ENCODE measurements around the gene SMOC2.
"Not testable (repeated sequence)": the region's sequence is repeated elsewhere in the genome, so short reads cannot be mapped to it uniquely, and the experiment has no call there.

Gene SMOC2

GRCh38 chr6:168524571-168525001, 83.6 kb downstream of the SMOC2 start:
- DNase-seq, result no peak

DNA sequence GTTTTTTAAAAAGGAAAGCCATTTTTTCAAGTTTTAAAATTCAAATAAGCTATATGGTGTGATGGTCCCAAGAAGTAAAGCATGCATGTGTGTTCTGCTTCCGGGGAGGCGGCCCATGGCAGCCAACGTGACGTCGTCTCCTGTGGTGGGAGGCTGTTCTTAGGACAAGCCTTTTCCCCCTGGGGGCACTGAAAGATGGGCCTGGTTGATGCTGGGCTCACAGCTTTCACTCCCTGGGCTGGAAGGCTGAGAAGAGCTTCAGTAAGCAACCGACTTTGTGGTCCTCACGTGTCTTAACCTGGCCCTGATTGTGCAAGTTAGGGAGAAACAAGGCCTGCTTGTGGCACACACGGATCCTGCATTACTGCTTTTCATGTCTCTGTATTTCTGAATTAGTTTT, 84.1 kb downstream of the SMOC2 start:
- DNase-seq, result no peak

GRCh38 chr6:168525926-168526630, 85.1 kb downstream of the SMOC2 start:
- DNase-seq, result no peak

DNA sequence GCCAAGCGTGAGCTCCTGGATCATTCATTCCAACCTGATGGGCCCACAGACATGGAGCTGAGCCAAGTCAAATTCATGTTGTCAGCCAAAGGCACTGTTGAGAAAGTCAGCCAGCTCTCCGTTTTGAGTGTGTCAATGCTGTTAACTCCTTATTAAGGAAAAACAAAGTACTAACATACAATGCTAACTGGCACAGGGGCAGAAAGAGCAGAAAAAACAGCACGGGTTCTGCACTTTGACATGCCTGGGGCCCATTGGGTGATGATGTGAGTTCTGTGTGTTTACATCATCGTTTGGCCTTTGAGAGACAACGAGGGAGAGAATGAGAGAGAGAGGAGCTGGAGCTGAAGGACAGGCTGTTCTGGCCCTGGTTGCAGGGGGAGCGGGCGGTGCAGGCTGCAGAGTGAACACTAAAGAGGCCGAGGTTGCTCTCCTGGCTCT, 85.9 kb downstream of the SMOC2 start:
- no peak for DNase-seq

DNA sequence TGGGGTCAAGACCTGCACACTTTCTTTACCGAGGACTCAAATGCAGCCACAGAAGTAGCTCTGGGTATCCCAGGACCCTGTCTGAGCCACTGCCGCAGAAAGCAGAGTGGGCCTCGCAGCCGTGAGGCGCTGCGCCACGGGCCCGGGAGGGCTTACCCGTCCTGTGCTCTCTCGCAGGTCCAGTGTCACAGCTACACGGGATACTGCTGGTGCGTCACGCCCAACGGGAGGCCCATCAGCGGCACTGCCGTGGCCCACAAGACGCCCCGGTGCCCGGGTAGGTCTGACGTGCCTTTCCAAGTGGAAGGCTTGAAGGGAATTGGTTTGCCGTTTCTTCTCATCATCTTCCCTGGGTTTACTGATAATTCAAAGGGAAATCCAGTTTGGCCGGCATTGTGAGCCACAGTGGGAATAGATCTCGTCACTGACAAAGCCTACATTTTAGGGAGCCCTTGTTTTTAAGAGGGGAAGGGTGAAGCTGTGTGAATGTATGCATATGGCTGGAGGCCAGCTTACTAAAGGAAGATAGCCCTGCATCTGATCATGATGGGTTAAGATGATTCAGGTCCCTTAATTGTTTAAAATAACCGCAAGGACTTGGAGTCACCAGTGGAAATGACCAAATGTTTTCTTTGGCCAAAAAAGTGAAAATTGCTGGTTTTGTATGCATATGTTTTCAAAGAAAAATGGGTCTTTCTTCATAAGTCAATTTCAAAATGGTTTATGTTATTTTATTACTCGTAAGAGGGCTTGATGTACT, 86.6 kb downstream of the SMOC2 start:
- no peak for DNase-seq

- DNase-seq, result no peak
Measured at GRCh38 chr6:168528474-168529095, 87.6 kb downstream of the SMOC2 start.

- no peak for DNase-seq
Measured at GRCh38 chr6:168529214-168529613, 88.2 kb downstream of the SMOC2 start.

GRCh38 chr6:168530653-168531071, 89.7 kb downstream of the SMOC2 start:
- no peak for DNase-seq

DNA sequence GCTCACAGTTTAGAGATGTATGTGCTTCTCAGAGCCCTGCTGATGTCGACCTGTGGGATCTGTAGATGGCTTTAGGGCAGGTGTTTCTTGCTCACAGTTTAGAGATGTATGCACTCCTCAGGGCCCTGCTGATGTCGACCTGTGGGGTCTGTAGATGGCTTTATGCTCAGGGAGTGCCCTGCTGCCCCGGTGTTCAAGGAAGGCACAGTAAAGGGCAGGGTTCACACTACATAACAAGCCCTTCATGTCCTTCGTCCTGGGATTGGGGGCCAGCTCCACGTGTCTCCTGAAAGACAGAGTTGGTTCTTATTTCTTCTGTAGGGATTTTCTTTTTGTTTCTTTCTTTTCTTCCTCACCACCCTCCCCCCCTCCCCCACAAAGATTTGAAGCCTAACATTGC, 91.1 kb downstream of the SMOC2 start:
- no peak for DNase-seq

DNA sequence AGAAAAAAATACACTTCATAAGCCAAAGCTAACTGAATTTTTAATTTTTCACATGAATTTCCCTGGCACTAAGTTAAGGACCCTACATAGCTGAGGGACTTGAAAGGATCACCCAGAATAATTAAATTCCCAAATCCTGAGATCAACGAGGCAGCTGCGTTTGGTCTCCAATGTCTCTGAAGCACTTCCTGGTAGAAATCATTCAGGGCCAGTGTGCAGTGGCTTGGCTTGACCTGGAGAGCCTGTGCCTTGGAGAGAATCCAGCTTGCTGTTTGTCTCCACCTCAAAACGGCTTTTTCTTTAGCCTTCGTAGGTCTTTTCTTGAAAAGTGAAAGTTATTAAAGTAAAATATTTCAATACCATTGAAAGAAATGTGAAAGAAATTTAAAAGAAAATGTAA, 92.4 kb downstream of the SMOC2 start:
- DNase-seq, result no peak

GRCh38 chr6:168534265-168534664, 93.3 kb downstream of the SMOC2 start:
- DNase-seq, result no peak

GRCh38 chr6:168535711-168536110, 94.7 kb downstream of the SMOC2 start:
- DNase-seq, result no peak

- DNase-seq, result no peak
Measured at GRCh38 chr6:168536196-168536595, 95.2 kb downstream of the SMOC2 start.

GRCh38 chr6:168536665-168537539, 95.9 kb downstream of the SMOC2 start:
- DNase-seq, result no peak

- DNase-seq, result no peak
Measured at GRCh38 chr6:168537540-168537884, 96.5 kb downstream of the SMOC2 start.

- DNase-seq, result not testable (repeated sequence)
Measured at GRCh38 chr6:168538188-168538891, 97.4 kb downstream of the SMOC2 start.

GRCh38 chr6:168538892-168539811, 98.2 kb downstream of the SMOC2 start:
- no peak for DNase-seq

DNA sequence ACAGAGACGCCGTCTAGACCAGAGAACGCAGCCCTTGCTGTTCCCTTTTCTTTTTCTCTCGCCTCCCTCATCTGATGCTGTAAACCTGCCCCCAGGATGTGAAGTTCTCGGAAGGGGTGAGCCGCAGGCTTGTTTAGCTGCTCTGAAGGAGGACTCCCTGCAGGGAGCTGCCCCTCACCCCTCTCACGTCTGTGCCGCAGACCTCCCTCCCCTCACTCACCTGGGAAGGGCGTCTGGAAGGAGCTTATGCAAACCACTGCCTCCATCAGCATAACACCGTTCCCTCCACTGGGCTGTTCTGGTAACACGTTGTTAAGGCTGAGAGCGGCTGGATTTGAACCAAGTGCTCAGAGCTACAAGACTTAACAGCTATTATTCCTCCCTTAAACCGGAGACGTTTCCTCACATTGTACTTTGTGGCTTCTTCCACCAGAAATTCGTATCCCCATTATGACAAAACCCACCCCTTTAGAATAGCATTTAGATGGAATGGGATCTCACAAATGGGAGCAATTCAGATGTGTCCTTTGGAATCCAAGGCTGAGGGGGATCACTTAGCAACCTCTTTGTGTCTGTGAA, 99.8 kb downstream of the SMOC2 start:
- DNase-seq, result no peak

- no peak for DNase-seq
Measured at GRCh38 chr6:168541307-168541706, 100.3 kb downstream of the SMOC2 start.

DNA sequence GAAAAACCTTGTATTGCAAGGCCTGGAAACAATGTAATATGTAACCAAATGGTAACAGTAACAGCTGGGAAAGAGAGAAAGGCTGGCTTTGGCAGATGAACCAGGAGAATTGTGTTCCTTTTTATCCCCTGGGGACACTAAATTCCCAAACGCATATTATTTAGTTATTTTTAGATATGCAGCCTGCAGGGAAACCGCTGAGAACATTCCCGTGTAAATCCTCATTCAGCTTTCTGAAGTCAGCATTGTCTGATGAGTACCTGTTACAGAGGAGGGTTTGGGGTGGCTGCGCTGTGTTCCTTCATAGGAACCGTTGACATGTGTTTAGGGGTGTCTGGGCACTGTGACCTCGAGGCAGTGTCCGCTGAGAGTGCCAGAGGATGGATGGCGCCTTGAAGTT, 101.3 kb downstream of the SMOC2 start:
- no peak for DNase-seq

GRCh38 chr6:168545428-168545827, 104.4 kb downstream of the SMOC2 start:
- no peak for DNase-seq
